ENCODE data around the gene GSAP.
"Not testable (repeated sequence)": the region's sequence is repeated elsewhere in the genome, so short reads cannot be mapped to it uniquely, and the experiment has no call there.

The GSAP gene

DNA sequence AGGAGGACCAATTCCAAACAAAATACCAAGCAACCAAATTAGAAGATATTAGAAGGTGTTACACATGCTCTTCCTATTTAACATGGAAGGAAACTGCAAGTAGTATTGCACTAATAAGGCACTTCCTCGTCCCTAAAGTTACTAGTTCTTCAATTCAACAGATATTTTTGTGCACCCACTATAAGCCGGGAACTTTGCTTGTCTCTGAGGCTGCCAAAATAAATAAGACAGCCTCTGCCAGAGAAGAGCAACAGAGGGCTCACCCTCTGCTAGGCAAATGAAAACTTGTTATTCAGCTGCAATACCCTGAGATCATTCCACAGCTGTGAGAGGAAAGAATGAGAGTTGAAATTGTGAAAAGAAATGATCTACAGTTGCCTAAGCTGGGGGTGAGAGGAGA is 37.4 kb upstream of the GSAP start:
- TF ChIP-seq, protein P1, sequence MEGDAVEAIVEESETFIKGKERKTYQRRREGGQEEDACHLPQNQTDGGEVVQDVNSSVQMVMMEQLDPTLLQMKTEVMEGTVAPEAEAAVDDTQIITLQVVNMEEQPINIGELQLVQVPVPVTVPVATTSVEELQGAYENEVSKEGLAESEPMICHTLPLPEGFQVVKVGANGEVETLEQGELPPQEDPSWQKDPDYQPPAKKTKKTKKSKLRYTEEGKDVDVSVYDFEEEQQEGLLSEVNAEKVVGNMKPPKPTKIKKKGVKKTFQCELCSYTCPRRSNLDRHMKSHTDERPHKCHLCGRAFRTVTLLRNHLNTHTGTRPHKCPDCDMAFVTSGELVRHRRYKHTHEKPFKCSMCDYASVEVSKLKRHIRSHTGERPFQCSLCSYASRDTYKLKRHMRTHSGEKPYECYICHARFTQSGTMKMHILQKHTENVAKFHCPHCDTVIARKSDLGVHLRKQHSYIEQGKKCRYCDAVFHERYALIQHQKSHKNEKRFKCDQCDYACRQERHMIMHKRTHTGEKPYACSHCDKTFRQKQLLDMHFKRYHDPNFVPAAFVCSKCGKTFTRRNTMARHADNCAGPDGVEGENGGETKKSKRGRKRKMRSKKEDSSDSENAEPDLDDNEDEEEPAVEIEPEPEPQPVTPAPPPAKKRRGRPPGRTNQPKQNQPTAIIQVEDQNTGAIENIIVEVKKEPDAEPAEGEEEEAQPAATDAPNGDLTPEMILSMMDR (conservative IDR thresholded peaks at IDR 0.05; ENCODE audit: low read depth, low read length), result no peak
- no peak overlapping the region for H3K4me3 ChIP-seq (IDR thresholded peaks at IDR 0.05; ENCODE audit: insufficient read depth, low read depth, low read length)
- no peak overlapping the region for H3K4me2 ChIP-seq
- H3K36me3 ChIP-seq (ENCODE audit: insufficient read depth), result no peaks in the 10 kb centered on the region
- H3K4me1 ChIP-seq (ENCODE audit: low read depth, poor library complexity, severe bottlenecking), result no peaks in the 10 kb centered on the region
- H2AFZ ChIP-seq (ENCODE audit: low read depth), result no peak overlapping the region
- no peaks in the 10 kb centered on the region for H3K79me2 ChIP-seq (ENCODE audit: insufficient read depth, low read depth)
- no peaks in the 10 kb centered on the region for H4K20me1 ChIP-seq (ENCODE audit: insufficient read depth)
- no peak overlapping the region for H3K9ac ChIP-seq
- no peaks in the 10 kb centered on the region for H3K27me3 ChIP-seq (ENCODE audit: insufficient read depth, low read depth)
- no peak overlapping the region for H3K27ac ChIP-seq

DNA sequence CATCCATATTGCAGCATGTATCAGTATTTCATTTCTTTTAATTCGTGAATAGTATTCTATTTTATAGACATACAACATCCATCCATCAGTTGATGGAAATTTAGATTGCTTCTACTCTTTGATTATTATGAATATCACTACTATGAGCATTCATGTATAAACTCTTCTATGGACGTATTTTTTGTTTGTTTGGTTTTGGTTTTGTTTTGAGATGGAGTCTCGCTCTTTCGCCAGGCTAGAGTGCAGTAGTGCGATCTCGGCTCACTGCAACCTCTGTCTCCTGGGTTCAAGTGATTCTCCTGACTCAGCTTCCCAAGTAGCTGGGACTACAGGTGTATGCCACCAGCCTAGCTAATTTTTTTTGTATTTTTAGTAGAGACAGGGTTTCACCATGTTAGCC is 35.8 kb upstream of the GSAP start:
- H3K36me3 ChIP-seq (ENCODE audit: insufficient read depth); H3K4me2 ChIP-seq; H3K79me2 ChIP-seq (ENCODE audit: insufficient read depth, low read depth); H4K20me1 ChIP-seq (ENCODE audit: insufficient read depth); H2AFZ ChIP-seq (ENCODE audit: low read depth); H3K4me3 ChIP-seq (IDR thresholded peaks at IDR 0.05; ENCODE audit: insufficient read depth, low read depth, low read length); H3K27me3 ChIP-seq (ENCODE audit: insufficient read depth, low read depth); H3K27ac ChIP-seq; H3K4me1 ChIP-seq (ENCODE audit: low read depth, poor library complexity, severe bottlenecking); H3K9ac ChIP-seq: not testable (repeated sequence)

DNA sequence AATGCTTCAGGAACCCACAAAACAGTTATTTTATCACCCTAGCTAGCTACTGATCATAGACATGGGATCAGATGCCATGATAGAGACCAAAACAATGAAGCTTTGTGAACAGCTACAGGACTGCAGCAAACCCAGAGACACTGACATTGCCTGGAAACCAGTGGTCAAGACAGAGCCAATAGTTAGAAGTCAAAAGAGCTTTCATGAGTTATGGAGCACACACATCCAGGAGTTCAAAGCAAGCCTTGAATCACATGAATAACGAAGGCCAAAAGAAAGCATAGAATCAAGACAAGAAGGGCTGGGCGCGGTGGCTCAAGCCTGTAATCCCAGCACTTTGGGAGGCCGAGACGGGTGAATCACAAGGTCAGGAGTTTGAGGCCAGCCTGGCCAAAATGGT is 34.5 kb upstream of the GSAP start:
- TF ChIP-seq, protein P1 (conservative IDR thresholded peaks at IDR 0.05; ENCODE audit: low read depth, low read length), result no peak
- Histone ChIP-seq H3K36me3 (ENCODE audit: insufficient read depth) (no peaks in the 10 kb centered on the region), H3K9ac (no peak overlapping the region), H3K4me2 (no peak overlapping the region), H4K20me1 (ENCODE audit: insufficient read depth) (no peaks in the 10 kb centered on the region), H2AFZ (ENCODE audit: low read depth) (no peak overlapping the region), H3K79me2 (ENCODE audit: insufficient read depth, low read depth) (no peaks in the 10 kb centered on the region), H3K4me3 (IDR thresholded peaks at IDR 0.05; ENCODE audit: insufficient read depth, low read depth, low read length) (no peak overlapping the region), H3K4me1 (ENCODE audit: low read depth, poor library complexity, severe bottlenecking) (no peaks in the 10 kb centered on the region), H3K27me3 (ENCODE audit: insufficient read depth, low read depth) (no peaks in the 10 kb centered on the region), H3K27ac (no peak overlapping the region)

DNA sequence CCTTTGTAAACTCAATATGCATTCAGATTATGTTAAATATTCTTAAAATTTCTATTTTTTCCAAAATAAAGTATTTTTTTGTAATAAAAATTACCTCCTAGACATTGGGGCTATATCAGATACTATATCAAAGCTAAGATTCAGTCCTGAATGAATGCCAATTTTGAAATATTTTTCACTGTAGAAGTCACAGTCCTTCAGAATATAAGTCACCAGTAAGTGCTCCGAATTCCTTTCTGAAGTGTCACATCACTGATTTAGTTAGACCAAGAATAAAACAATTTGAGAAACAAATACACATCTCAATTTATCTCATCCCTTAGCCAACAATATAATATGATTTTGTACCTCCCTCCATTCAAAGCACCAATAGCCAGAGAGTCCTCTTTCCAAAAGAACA is 33.9 kb upstream of the GSAP start:
- TF ChIP-seq, protein P1 (conservative IDR thresholded peaks at IDR 0.05; ENCODE audit: low read depth, low read length), result no peak
- Histone ChIP-seq H3K9ac (no peak overlapping the region), H3K27me3 (ENCODE audit: insufficient read depth, low read depth) (no peaks in the 10 kb centered on the region), H3K4me1 (ENCODE audit: low read depth, poor library complexity, severe bottlenecking) (no peaks in the 10 kb centered on the region), H4K20me1 (ENCODE audit: insufficient read depth) (no peaks in the 10 kb centered on the region), H3K36me3 (ENCODE audit: insufficient read depth) (no peaks in the 10 kb centered on the region), H3K4me2 (no peak overlapping the region), H3K4me3 (IDR thresholded peaks at IDR 0.05; ENCODE audit: insufficient read depth, low read depth, low read length) (no peak overlapping the region), H3K27ac (no peak overlapping the region), H2AFZ (ENCODE audit: low read depth) (no peak overlapping the region), H3K79me2 (ENCODE audit: insufficient read depth, low read depth) (no peaks in the 10 kb centered on the region)

DNA sequence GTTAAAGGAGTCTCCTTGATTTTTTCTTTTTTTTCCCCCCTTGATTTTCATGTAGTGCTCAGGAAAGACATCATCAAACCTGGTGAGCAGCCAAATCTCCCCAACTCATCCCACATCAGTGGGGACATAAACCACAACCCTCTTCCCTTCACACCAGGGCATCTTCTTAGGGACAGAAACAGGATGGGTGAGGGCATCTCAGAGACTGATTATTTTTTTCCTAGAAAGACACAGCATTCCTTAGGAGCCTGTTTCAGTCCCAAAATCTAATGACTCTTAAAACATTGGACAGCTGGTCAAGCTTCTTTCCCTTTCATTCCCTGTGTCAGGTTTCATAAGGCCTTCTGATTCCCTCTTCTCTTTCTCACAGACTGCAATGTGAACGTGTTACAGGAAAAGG is 31.5 kb upstream of the GSAP start:
- no peak overlapping the region for H3K4me2 ChIP-seq
- TF ChIP-seq, protein P1 (conservative IDR thresholded peaks at IDR 0.05; ENCODE audit: low read depth, low read length), result no peak

More for the DNA sequence above, 31.5 kb upstream of the GSAP start:
- Histone ChIP-seq H3K27me3 (ENCODE audit: insufficient read depth, low read depth) (no peaks in the 10 kb centered on the region), H3K27ac (no peak overlapping the region), H3K36me3 (ENCODE audit: insufficient read depth) (no peaks in the 10 kb centered on the region), H2AFZ (ENCODE audit: low read depth) (no peak overlapping the region), H4K20me1 (ENCODE audit: insufficient read depth) (no peaks in the 10 kb centered on the region), H3K9ac (no peak overlapping the region), H3K79me2 (ENCODE audit: insufficient read depth, low read depth) (no peaks in the 10 kb centered on the region), H3K4me3 (IDR thresholded peaks at IDR 0.05; ENCODE audit: insufficient read depth, low read depth, low read length) (no peak overlapping the region), H3K4me1 (ENCODE audit: low read depth, poor library complexity, severe bottlenecking) (no peaks in the 10 kb centered on the region)
